GM12878 (cell line): ENCODE measurements around the gene RRP36. TPM values are rescaled to one million over a fixed set of nuclear protein-coding genes. Genes with fewer than 3 reads are reported as not detected.

Experiments
- CHD4 ChIP-seq: fragments of 200-600 bp; sonication (generic); IDR thresholded peaks from 2 replicates; pipeline ENCODE4 v1.6.1; 2016; ENCODE audit warnings: mild to moderate bottlenecking
- CREM ChIP-seq: IDR thresholded peaks from 2 replicates; pipeline ENCODE4 v1.6.1; 2014; ENCODE audit warnings: antibody characterized with exemption, low read depth
- JUND ChIP-seq: IDR thresholded peaks from 2 replicates; pipeline ENCODE4 v1.6.1; 2012; ENCODE audit warnings: low read depth, mild to moderate bottlenecking, low read length, improper control_type of control experiment, moderate library complexity
- SREBF1 ChIP-seq: IDR thresholded peaks from 2 replicates; pipeline ENCODE4 v1.6.1; 2012; ENCODE audit warnings: mild to moderate bottlenecking, low read length
- polyA plus RNA-seq, 11 experiments: library from polyadenylated mRNA; depleted of rRNA in 4 of 11; unstranded in 6 of 11; stranded (reverse) in 5 of 11; fragments of >200 nt; fragmentation: Nextera tagmentation in 4 of 11; fragmentation: Illumina TruSeq in 1 of 11; extraction: Ambion mirVana in 4 of 11; extraction: Trizol in 1 of 11; gene quantifications; 1 replicate in 1 of 11; 2 replicates in 10 of 11; pipeline versions ENCODE4 v1.2.1 to v1.2.3, GENCODE V29; 2011 to 2016; ENCODE audit warnings: inconsistent platforms in 2 of 11, missing spikeins in 2 of 11, low read depth in 1 of 11
- total RNA-seq, 4 experiments: library from RNA; depleted of rRNA in 3 of 4; stranded (reverse); fragments of >200 nt in 3 of 4; fragmentation: Illumina TruSeq in 1 of 4; extraction: Trizol in 1 of 4; gene quantifications; 2 replicates each; pipeline versions ENCODE4 v1.2.1 to v1.2.3, GENCODE V29; 2013 to 2021
- TF ChIP-seq, protein P1 (sequence below): fragments of 450-650 bp; IDR thresholded peaks from 2 replicates; pipeline ENCODE4 v1.6.1; 2017; ENCODE audit warnings: antibody characterized with exemption, mild to moderate bottlenecking, moderate library complexity
- TF ChIP-seq, protein P2 (sequence below): IDR thresholded peaks from 2 replicates; pipeline ENCODE4 v1.6.1; 2012; ENCODE audit warnings: low read depth, low read length, improper control_type of control experiment

The RRP36 gene
- total and polyA plus RNA-seq, 10 of the 15 experiments (the other 5 are each of a cell fraction or from before 2014, with no cell fraction given): 17.6 to 101 (median 69.7) TPM

GRCh38 chr6:43075670-43076463 lies 54.4 kb downstream of the RRP36 start, which contains the start of gene PTK7 (continued):
- TF ChIP-seq, protein P1, sequence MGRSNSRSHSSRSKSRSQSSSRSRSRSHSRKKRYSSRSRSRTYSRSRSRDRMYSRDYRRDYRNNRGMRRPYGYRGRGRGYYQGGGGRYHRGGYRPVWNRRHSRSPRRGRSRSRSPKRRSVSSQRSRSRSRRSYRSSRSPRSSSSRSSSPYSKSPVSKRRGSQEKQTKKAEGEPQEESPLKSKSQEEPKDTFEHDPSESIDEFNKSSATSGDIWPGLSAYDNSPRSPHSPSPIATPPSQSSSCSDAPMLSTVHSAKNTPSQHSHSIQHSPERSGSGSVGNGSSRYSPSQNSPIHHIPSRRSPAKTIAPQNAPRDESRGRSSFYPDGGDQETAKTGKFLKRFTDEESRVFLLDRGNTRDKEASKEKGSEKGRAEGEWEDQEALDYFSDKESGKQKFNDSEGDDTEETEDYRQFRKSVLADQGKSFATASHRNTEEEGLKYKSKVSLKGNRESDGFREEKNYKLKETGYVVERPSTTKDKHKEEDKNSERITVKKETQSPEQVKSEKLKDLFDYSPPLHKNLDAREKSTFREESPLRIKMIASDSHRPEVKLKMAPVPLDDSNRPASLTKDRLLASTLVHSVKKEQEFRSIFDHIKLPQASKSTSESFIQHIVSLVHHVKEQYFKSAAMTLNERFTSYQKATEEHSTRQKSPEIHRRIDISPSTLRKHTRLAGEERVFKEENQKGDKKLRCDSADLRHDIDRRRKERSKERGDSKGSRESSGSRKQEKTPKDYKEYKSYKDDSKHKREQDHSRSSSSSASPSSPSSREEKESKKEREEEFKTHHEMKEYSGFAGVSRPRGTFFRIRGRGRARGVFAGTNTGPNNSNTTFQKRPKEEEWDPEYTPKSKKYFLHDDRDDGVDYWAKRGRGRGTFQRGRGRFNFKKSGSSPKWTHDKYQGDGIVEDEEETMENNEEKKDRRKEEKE: no peak
- TF ChIP-seq CHD4 (no peak), JUND (no peak), SREBF1 (no peak), CREM (no peak)
- TF ChIP-seq, protein P2, sequence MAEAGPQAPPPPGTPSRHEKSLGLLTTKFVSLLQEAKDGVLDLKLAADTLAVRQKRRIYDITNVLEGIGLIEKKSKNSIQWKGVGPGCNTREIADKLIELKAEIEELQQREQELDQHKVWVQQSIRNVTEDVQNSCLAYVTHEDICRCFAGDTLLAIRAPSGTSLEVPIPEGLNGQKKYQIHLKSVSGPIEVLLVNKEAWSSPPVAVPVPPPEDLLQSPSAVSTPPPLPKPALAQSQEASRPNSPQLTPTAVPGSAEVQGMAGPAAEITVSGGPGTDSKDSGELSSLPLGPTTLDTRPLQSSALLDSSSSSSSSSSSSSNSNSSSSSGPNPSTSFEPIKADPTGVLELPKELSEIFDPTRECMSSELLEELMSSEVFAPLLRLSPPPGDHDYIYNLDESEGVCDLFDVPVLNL: no peak
